RWPE2 (cell line): ENCODE data around the gene RTEL1.
A peak's percentile ranks its signal among the peaks of the same experiment; 100 is the strongest.

ENCODE experiments used
- ATAC-seq: fragments of 200-7000 bp; cut with Tn5 transposase; 3 replicates; pipeline ENCODE4 v1.9.1; 2021; ENCODE audit warnings: low read depth
- DNase-seq: peaks from one replicate; pipeline ENCODE4 v3.0.0-alpha.2; 2020; ENCODE audit warnings: low spot score
- H3K27ac ChIP-seq: fragments of 450-650 bp; 2 replicates; pipeline ENCODE4 v1.5.1; 2017; ENCODE audit warnings: mild to moderate bottlenecking; ENCODE audit not compliant: poor library complexity, severe bottlenecking
- H3K27me3 ChIP-seq: fragments of 250-450 bp; sonication (Bioruptor Pico); 2 replicates; pipeline ENCODE4 v1.5.1; 2021; ENCODE audit warnings: mild to moderate bottlenecking, moderate library complexity; ENCODE audit not compliant: insufficient read depth, poor library complexity, severe bottlenecking
- H3K36me3 ChIP-seq: fragments of 250-450 bp; sonication (Bioruptor Pico); 2 replicates; pipeline ENCODE4 v1.5.1; 2020; ENCODE audit warnings: low read depth, mild to moderate bottlenecking, moderate library complexity
- H3K4me1 ChIP-seq: fragments of 250-450 bp; sonication (Bioruptor Pico); 2 replicates; pipeline ENCODE4 v1.5.1; 2021; ENCODE audit warnings: mild to moderate bottlenecking, moderate library complexity; ENCODE audit not compliant: insufficient read depth, poor library complexity, severe bottlenecking
- H3K4me3 ChIP-seq: fragments of 250-450 bp; sonication (Bioruptor Pico); 2 replicates; pipeline ENCODE4 v1.5.1; 2021; ENCODE audit warnings: mild to moderate bottlenecking, moderate library complexity; ENCODE audit not compliant: severe bottlenecking
- H3K9me3 ChIP-seq: fragments of 250-450 bp; sonication (Bioruptor Pico); 2 replicates; pipeline ENCODE4 v1.5.1; 2021; ENCODE audit warnings: mild to moderate bottlenecking, moderate library complexity; ENCODE audit not compliant: severe bottlenecking
- CTCF ChIP-seq: fragments of 450-650 bp; IDR thresholded peaks from one replicate; pipeline ENCODE4 v1.5.1; 2017; ENCODE audit warnings: mild to moderate bottlenecking, moderate library complexity; ENCODE audit not compliant: poor library complexity, severe bottlenecking

RTEL1 gene

GRCh38 chr20:63657937-63658748 lies at the start of gene RTEL1:
Gene RTEL1 (plus strand): TSS chr20:63658312. CDS start chr20:63659403, 1,091 bp downstream.
- H3K27me3 ChIP-seq, result peaks cover 4% of the 10 kb centered on the region
- no peaks in the 10 kb centered on the region for H3K9me3 ChIP-seq
- TF ChIP-seq CTCF, result no peak
- H3K4me3 ChIP-seq, result peak within 1 kb of the TSS; percentile 75
- H3K27ac ChIP-seq, result peak within 1 kb of the TSS; percentile 48
- peaks cover 34% of the 10 kb centered on the region for H3K36me3 ChIP-seq
- ATAC-seq, result peak; percentile 90
- no peaks in the 10 kb centered on the region for H3K4me1 ChIP-seq
- DNase-seq, result peak; percentile 99

- Histone ChIP-seq H3K4me1 (no peaks in the 10 kb centered on the region), H3K9me3 (no peaks in the 10 kb centered on the region), H3K4me3 (no peak overlapping the region), H3K27me3 (no peaks in the 10 kb centered on the region), H3K36me3 (peaks cover 25% of the 10 kb centered on the region), H3K27ac (no peak overlapping the region)
- ATAC-seq (no peak), DNase-seq (peak; percentile 80)
- TF ChIP-seq CTCF, result no peak
These were observed 47.3 kb upstream of the RTEL1 start for GRCh38 chr20:63610581-63611435.

- DNase-seq (peak; percentile 75), ATAC-seq (no peak)
- Histone ChIP-seq H3K9me3 (no peaks in the 10 kb centered on the region), H3K4me1 (no peaks in the 10 kb centered on the region), H3K27me3 (no peaks in the 10 kb centered on the region), H3K4me3 (no peak overlapping the region), H3K27ac (no peak overlapping the region), H3K36me3 (peaks cover 32% of the 10 kb centered on the region)
- no peak for TF ChIP-seq CTCF
These were observed 46.5 kb upstream of the RTEL1 start for GRCh38 chr20:63611646-63612045.

- Histone ChIP-seq H3K36me3 (peaks cover 32% of the 10 kb centered on the region), H3K9me3 (no peaks in the 10 kb centered on the region), H3K4me3 (no peak overlapping the region), H3K4me1 (no peaks in the 10 kb centered on the region), H3K27ac (no peak overlapping the region), H3K27me3 (no peaks in the 10 kb centered on the region)
- ATAC-seq, result no peak; the same call in 2 of the 3 replicates
- DNase-seq, result peak; percentile 84
- TF ChIP-seq CTCF, result no peak
These were observed 45.7 kb upstream of the RTEL1 start for GRCh38 chr20:63612276-63612931.
